Uterus (tissue), 2 donors: ENCODE measurements around the gene USP4.

Experiments
- CTCF ChIP-seq, 4 experiments: fragments of 200-600 bp in 2 of 4; fragments of 450-650 bp in 2 of 4; sonication (generic) in 2 of 4; IDR thresholded peaks; one replicate each; pipeline ENCODE4 v1.5.1; 2016 to 2019; ENCODE audit warnings: antibody characterized with exemption in 4 of 4, mild to moderate bottlenecking in 2 of 4, moderate library complexity in 1 of 4
- POLR2A ChIP-seq, 2 donors: fragments of 450-650 bp; IDR thresholded peaks; one replicate each; pipeline ENCODE4 v1.6.1; 2016; ENCODE audit warnings: antibody characterized with exemption in 2 of 2, mild to moderate bottlenecking in 1 of 2, moderate library complexity in 1 of 2

- TF ChIP-seq CTCF (IDR thresholded peaks at IDR 0.05) = no peak
- TF ChIP-seq POLR2A (IDR thresholded peaks at IDR 0.05) = no peak
These were observed 7.0 kb upstream of the USP4 start for GRCh38 chr3:49346797-49347251.
